Measurements from ENCODE around the gene KLHL1. TPM values are rescaled to one million over a fixed set of nuclear protein-coding genes. Genes with fewer than 3 reads are reported as not detected.

The KLHL1 gene
- total RNA-seq, 2 donors from 2014 or later: 0.11 TPM; not detected in 1

GRCh38 chr13:69912630-69913029, 195.6 kb downstream of the KLHL1 start:
- Histone ChIP-seq H3K4me1 (no peaks in the 10 kb centered on the region), H3K4me3 (no peak overlapping the region), H3K27me3 (no peaks in the 10 kb centered on the region), H3K36me3 (no peaks in the 10 kb centered on the region), H3K27ac (no peak overlapping the region), H3K9ac (ENCODE audit: low read depth in 2 of 2, low read length in 2 of 2) (no peak overlapping the region), H3K9me3 (no peaks in the 10 kb centered on the region)
- DNase-seq: no peak
- TF ChIP-seq CTCF (IDR thresholded peaks at IDR 0.05): no peak
- intact Hi-C loops (cut with DNase I): no loop called here

- H3K27me3 ChIP-seq: no peaks in the 10 kb centered on the region
- H3K27ac ChIP-seq: no peak overlapping the region
- H3K9me3 ChIP-seq: no peaks in the 10 kb centered on the region
- H3K4me3 ChIP-seq: no peak overlapping the region
- H3K4me1 ChIP-seq: no peaks in the 10 kb centered on the region
- DNase-seq: no peak
- no peak overlapping the region for H3K9ac ChIP-seq (ENCODE audit: low read depth in 2 of 2, low read length in 2 of 2)
- intact Hi-C loops (cut with DNase I): no loop called here
- TF ChIP-seq CTCF (IDR thresholded peaks at IDR 0.05): no peak
- H3K36me3 ChIP-seq: no peaks in the 10 kb centered on the region
Observed at GRCh38 chr13:69910800-69911199, 197.5 kb downstream of the KLHL1 start.

GRCh38 chr13:69904784-69905183, 203.5 kb downstream of the KLHL1 start:
- Histone ChIP-seq H3K27ac (no peak overlapping the region), H3K27me3 (no peaks in the 10 kb centered on the region), H3K4me1 (no peaks in the 10 kb centered on the region), H3K36me3 (no peaks in the 10 kb centered on the region), H3K9ac (ENCODE audit: low read depth in 2 of 2, low read length in 2 of 2) (no peak overlapping the region), H3K9me3 (no peaks in the 10 kb centered on the region), H3K4me3 (no peak overlapping the region)
- no peak for TF ChIP-seq CTCF (IDR thresholded peaks at IDR 0.05)
- no peak for DNase-seq
- intact Hi-C loops (cut with DNase I): no loop called here

GRCh38 chr13:69903081-69903480, 205.2 kb downstream of the KLHL1 start:
- H3K4me3 ChIP-seq: no peak overlapping the region
- H3K27ac ChIP-seq: no peak overlapping the region
- no peaks in the 10 kb centered on the region for H3K36me3 ChIP-seq
- DNase-seq: no peak
- no peak overlapping the region for H3K9ac ChIP-seq (ENCODE audit: low read depth in 2 of 2, low read length in 2 of 2)
- H3K4me1 ChIP-seq: no peaks in the 10 kb centered on the region
- H3K27me3 ChIP-seq: no peaks in the 10 kb centered on the region
- H3K9me3 ChIP-seq: no peaks in the 10 kb centered on the region
- TF ChIP-seq CTCF (IDR thresholded peaks at IDR 0.05): no peak
- intact Hi-C loops (cut with DNase I): no loop called here

GRCh38 chr13:69882451-69882850, 225.8 kb downstream of the KLHL1 start:
- no peak for TF ChIP-seq CTCF (IDR thresholded peaks at IDR 0.05)
- Histone ChIP-seq H3K9ac (ENCODE audit: low read depth in 2 of 2, low read length in 2 of 2) (no peak overlapping the region), H3K27ac (no peak overlapping the region), H3K4me3 (no peak overlapping the region), H3K4me1 (no peaks in the 10 kb centered on the region), H3K36me3 (no peaks in the 10 kb centered on the region), H3K27me3 (no peaks in the 10 kb centered on the region), H3K9me3 (no peaks in the 10 kb centered on the region)
- intact Hi-C loops (cut with DNase I): no loop called here
- no peak for DNase-seq

GRCh38 chr13:69879936-69880335, 228.3 kb downstream of the KLHL1 start:
- H3K9me3 ChIP-seq: no peaks in the 10 kb centered on the region
- no peak for DNase-seq
- H3K27me3 ChIP-seq: no peaks in the 10 kb centered on the region
- no peak for TF ChIP-seq CTCF (IDR thresholded peaks at IDR 0.05)
- H3K4me1 ChIP-seq: no peaks in the 10 kb centered on the region
- no peak overlapping the region for H3K4me3 ChIP-seq
- H3K9ac ChIP-seq (ENCODE audit: low read depth in 2 of 2, low read length in 2 of 2): no peak overlapping the region
- intact Hi-C loops (cut with DNase I): no loop called here
- H3K36me3 ChIP-seq: no peaks in the 10 kb centered on the region
- H3K27ac ChIP-seq: no peak overlapping the region

All from colonic mucosa (tissue), 4 donors.